Endothelial cell of coronary artery (primary cell): ENCODE data around the gene SRC. TPM values are rescaled to one million over a fixed set of nuclear protein-coding genes. Genes with fewer than 3 reads are reported as not detected.

Experiments
- total RNA-seq: library from RNA; depleted of rRNA; stranded (reverse); fragments of >200 nt; gene quantifications from 2 replicates; pipeline ENCODE4 v1.2.3, GENCODE V29; 2014

SRC gene
- total RNA-seq, result 15.1 and 18.9 TPM in 2 replicates

GRCh38 chr20:37345339-37346235 lies at the start of gene SRC:
SRC (plus strand) TSS chr20:37346140; CDS start chr20:37384154, 38,014 bp downstream.

Other genes starting within 250 kb of the SRC start
- 165 and 198 TPM in 2 replicates for gene RPN2, start 166.8 kb upstream of the SRC start, total RNA-seq
- gene MROH8, start 166.6 kb upstream of the SRC start, total RNA-seq, result 0.38 and 0.45 TPM in 2 replicates
- gene GHRH, start 84.3 kb upstream of the SRC start, total RNA-seq, result not detected in 2 replicates
- 11.9 and 16.0 TPM in 2 replicates for gene MANBAL, start 56.5 kb upstream of the SRC start, total RNA-seq
- gene NNAT, start 175.1 kb downstream of the SRC start, total RNA-seq, result not detected in 2 replicates
- 36.5 and 37.6 TPM in 2 replicates for gene BLCAP, start 181.7 kb downstream of the SRC start, total RNA-seq